Calu3 (cell line): Measurements from ENCODE around the gene RASSF4. TPM values are rescaled to one million over a fixed set of nuclear protein-coding genes. Genes with fewer than 3 reads are reported as not detected.

Source experiments
- BruUV-seq: library from RNA; stranded (reverse); fragments of 400-500 nt; replicated peaks from 2 replicates; lab custom pipeline; 2021; lab: Mats Ljungman, UMichigan
- CTCF ChIA-PET: fragments of 300-600 bp; sonication (Branson Sonifier 250); formaldehyde crosslinking; loops from one replicate; lab custom pipeline; 2022; ENCODE audit warnings: antibody characterized with exemption; lab: Charles Lee
- DNase-seq: peaks from one replicate; pipeline ENCODE4 v3.0.0; 2022
- H3K27ac Mint-ChIP-seq: one replicate; pipeline ENCODE4 v1.8.0; 2022; ENCODE audit warnings: mixed read lengths; ENCODE audit not compliant: unreplicated experiment
- H3K27me3 Mint-ChIP-seq: one replicate; pipeline ENCODE4 v1.8.0; 2022; ENCODE audit warnings: mixed read lengths; ENCODE audit not compliant: unreplicated experiment
- H3K36me3 Mint-ChIP-seq: one replicate; pipeline ENCODE4 v1.8.0; 2022; ENCODE audit warnings: mild to moderate bottlenecking, moderate library complexity, mixed read lengths; ENCODE audit not compliant: insufficient read depth, unreplicated experiment
- H3K4me1 Mint-ChIP-seq: one replicate; pipeline ENCODE4 v1.8.0; 2022; ENCODE audit warnings: mild to moderate bottlenecking, low read depth, mixed read lengths; ENCODE audit not compliant: unreplicated experiment
- H3K4me3 Mint-ChIP-seq: one replicate; pipeline ENCODE4 v1.8.0; 2022; ENCODE audit warnings: mild to moderate bottlenecking, low read depth, moderate library complexity, mixed read lengths; ENCODE audit not compliant: unreplicated experiment
- H3K9me3 Mint-ChIP-seq: one replicate; pipeline ENCODE4 v1.8.0; 2022; ENCODE audit warnings: low read depth, mixed read lengths; ENCODE audit not compliant: unreplicated experiment
- intact Hi-C: fragments of 100-400 bp; cut with micrococcal nuclease; formaldehyde crosslinking; loops from one replicate; pipeline ENCODE4 v1.10.0; 2022; ENCODE audit not compliant: unreplicated experiment
- total RNA-seq: library from RNA; stranded (reverse); gene quantifications from 2 replicates; pipeline ENCODE4 v1.2.3, GENCODE V29; 2022
- TF ChIP-seq, protein P1 (sequence below): fragments of 200-600 bp; IDR thresholded peaks from one replicate; pipeline ENCODE4 v1.8.0; 2022; ENCODE audit warnings: antibody characterized with exemption; ENCODE audit not compliant: unreplicated experiment

Gene RASSF4
- total RNA-seq, 1 experiment from 2014 or later, result 2.2 TPM

DNA sequence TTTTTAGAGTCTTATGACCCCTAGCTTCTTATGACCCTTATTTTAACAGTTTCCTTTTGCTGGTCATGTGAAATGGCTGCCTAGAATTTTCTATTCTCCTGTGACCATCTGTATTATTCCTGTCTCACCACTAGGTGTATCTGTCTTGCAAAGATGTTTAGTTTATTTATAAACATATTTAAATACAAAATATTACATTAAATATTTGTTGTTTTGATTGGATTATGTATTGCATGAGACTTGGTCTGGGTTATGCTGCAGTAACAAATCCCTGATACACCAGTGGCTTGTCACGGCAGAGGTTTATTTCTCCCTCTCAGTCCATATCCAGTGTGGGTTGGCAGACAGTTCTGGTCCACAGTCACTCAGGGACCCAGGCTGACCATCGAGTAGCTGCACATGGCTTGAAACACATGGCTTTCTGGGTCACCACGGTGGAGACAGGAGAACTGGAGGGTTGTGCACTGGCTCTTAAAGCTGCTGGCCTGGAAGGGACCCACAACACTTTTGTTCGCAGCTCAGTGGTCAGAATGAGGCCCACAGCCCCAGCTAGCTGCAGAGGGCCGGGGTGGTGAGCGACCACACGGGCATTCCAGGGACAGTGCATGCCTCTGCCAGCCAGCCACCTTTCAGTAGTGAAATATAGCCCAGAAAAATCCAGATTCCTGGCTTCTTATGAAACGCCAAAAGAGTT is 7.4 kb downstream of the RASSF4 start:
- Mint-ChIP-seq H3K27me3 (no peaks in the 10 kb centered on the region), H3K4me3 (no peak overlapping the region), H3K36me3 (no peaks in the 10 kb centered on the region), H3K9me3 (no peaks in the 10 kb centered on the region), H3K4me1 (peaks cover 24% of the 10 kb centered on the region), H3K27ac (no peak overlapping the region)
- BruUV-seq, result no TSS peak
- intact Hi-C loops, result no loop called here
- CTCF ChIA-PET, result interaction anchor here (1.0 to 1.6 kb wide), 3 partner anchors 9 to 35 kb away, joined by 3 to 5 read pairs (median 3); no protein-coding TSS in a partner anchor
- TF ChIP-seq, protein P1, sequence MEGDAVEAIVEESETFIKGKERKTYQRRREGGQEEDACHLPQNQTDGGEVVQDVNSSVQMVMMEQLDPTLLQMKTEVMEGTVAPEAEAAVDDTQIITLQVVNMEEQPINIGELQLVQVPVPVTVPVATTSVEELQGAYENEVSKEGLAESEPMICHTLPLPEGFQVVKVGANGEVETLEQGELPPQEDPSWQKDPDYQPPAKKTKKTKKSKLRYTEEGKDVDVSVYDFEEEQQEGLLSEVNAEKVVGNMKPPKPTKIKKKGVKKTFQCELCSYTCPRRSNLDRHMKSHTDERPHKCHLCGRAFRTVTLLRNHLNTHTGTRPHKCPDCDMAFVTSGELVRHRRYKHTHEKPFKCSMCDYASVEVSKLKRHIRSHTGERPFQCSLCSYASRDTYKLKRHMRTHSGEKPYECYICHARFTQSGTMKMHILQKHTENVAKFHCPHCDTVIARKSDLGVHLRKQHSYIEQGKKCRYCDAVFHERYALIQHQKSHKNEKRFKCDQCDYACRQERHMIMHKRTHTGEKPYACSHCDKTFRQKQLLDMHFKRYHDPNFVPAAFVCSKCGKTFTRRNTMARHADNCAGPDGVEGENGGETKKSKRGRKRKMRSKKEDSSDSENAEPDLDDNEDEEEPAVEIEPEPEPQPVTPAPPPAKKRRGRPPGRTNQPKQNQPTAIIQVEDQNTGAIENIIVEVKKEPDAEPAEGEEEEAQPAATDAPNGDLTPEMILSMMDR, result no peak
- no peak for DNase-seq

DNA sequence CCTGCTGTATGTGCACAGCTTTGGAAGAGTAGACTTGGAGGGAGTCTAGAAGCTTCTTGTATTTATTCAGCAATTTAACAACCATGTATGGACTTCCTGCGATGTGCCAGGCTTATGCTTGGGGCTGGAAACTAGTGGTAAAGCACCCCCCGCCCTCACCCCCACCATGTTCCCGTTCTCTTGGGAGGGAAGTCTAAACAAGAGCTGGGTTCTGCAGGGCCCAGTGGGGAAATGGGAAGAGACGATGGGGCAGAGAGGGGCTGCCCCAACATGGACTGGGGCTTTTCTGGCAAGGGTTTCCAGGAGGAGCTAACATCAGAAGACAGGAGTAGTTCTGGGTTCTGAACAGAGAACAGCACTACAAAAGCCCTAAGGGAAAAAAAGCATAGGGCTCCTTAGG is 8.0 kb downstream of the RASSF4 start:
- no peak for DNase-seq

DNA sequence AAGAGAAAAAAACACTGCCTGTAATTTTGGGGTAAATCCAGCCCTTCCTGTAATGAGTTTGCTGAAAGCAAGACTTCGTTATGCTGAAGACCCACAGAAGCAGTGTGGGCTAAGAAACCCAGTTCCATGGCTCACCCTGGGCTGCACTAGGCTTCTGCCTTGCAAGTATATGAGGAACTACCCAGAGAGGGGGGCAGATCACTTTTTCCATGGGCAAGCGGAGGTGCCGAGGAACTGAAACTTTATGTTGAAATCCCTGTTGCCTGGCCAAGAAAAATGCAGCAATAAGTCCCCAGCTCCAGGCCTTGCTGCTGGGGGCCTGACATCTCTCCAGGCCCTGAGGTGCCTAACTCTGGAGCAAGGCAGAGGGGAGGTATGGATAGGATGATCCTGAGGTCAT is 8.5 kb downstream of the RASSF4 start:
- no peak overlapping the region for H3K27ac Mint-ChIP-seq

More for the DNA sequence above, 8.0 kb downstream of the RASSF4 start:
- no peak overlapping the region for H3K4me3 Mint-ChIP-seq
- intact Hi-C loops, result no loop called here
- H3K4me1 Mint-ChIP-seq, result peaks cover 24% of the 10 kb centered on the region
- no peaks in the 10 kb centered on the region for H3K36me3 Mint-ChIP-seq
- TF ChIP-seq, protein P1, result no peak
- H3K27ac Mint-ChIP-seq, result no peak overlapping the region
- H3K27me3 Mint-ChIP-seq, result no peaks in the 10 kb centered on the region
- no TSS peak for BruUV-seq
- CTCF ChIA-PET, result interaction anchor here (0.7 to 1.6 kb wide), 2 partner anchors 8 to 18 kb away, joined by 3 to 5 read pairs; no protein-coding TSS in a partner anchor
- H3K9me3 Mint-ChIP-seq, result no peaks in the 10 kb centered on the region

DNA sequence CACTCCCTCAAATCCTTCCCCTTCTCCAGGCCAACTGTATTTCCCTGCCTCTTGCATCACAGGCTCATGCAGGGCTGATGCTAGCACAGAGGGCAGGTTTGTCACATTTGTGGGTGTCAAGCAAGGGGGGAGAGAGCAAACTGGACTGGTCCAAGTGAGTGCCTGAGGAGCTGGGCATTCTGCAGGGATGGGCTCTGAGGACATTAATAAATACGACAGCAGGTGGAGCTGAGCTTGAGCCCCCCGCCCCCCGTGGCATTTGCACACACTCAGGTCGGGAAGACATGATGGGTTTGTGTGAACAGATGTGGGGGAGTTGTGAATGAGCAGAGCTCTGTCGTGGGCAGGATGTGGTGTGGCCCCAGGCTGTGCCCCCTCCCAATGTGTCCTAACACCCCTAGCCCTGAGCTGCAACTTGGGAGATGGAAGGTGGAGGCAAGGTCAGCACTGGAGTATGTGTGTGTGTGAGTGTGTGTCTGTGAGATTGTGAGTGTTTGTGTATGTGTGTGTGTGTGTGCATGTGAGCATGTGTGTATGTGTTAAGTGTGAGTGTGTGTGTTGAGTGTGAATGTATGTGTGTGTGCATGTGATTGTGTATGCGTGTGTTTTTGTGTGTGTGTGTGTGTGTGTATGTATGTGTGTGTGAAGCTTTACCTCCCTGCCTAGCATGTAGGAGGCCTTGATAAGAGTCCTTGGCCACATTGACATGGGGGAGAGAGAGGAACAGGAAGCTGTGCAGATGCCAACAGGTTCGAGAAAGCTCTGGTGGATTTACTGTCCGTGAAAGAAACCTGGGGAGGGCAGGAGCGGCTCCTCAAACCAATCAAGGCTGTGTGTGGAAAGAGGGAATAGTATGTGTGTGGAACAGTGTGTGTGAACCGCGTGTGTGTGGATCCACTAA is 9.1 kb downstream of the RASSF4 start:
- peaks cover 24% of the 10 kb centered on the region for H3K4me1 Mint-ChIP-seq
- CTCF ChIA-PET, result no interaction called here

More for the DNA sequence above, 8.5 kb downstream of the RASSF4 start:
- CTCF ChIA-PET, result interaction anchor here (0.7 kb wide), 1 partner anchor 19 kb away, joined by 3 read pairs; no protein-coding TSS in a partner anchor
- intact Hi-C loops, result no loop called here
- Mint-ChIP-seq H3K4me3 (no peak overlapping the region), H3K9me3 (no peaks in the 10 kb centered on the region), H3K27me3 (no peaks in the 10 kb centered on the region), H3K4me1 (peaks cover 24% of the 10 kb centered on the region), H3K36me3 (no peaks in the 10 kb centered on the region)
- TF ChIP-seq, protein P1, result no peak
- BruUV-seq, result no TSS peak
- DNase-seq, result no peak

More for the DNA sequence above, 9.1 kb downstream of the RASSF4 start:
- TF ChIP-seq, protein P1, result no peak
- BruUV-seq, result no TSS peak
- Mint-ChIP-seq H3K36me3 (no peaks in the 10 kb centered on the region), H3K9me3 (no peaks in the 10 kb centered on the region), H3K27me3 (no peaks in the 10 kb centered on the region), H3K27ac (no peak overlapping the region), H3K4me3 (no peak overlapping the region)
- no peak for DNase-seq
- intact Hi-C loops, result no loop called here
